CD14-positive monocyte (primary cell): ENCODE measurements around the gene SETD5. TPM values are rescaled to one million over a fixed set of nuclear protein-coding genes. Genes with fewer than 3 reads are reported as not detected.

ENCODE experiments used
- DNase-seq, 3 donors: peaks; one replicate each; pipeline ENCODE4 v3.0.0-alpha.2; 2011 to 2022
- H2AFZ ChIP-seq: 2 replicates; pipeline ENCODE4 v1.6.0; 2012; ENCODE audit warnings: mild to moderate bottlenecking, low read depth, low read length, inconsistent platforms; ENCODE audit not compliant: insufficient read depth, poor library complexity, severe bottlenecking
- H3K27ac ChIP-seq, 2 donors: 1 replicate in 1 of 2; 2 replicates in 1 of 2; pipeline ENCODE4 v1.5.1; 2012 to 2013; ENCODE audit warnings: low read length in 2 of 2, control low read depth in 1 of 2, inconsistent platforms in 1 of 2, low read depth in 1 of 2, mild to moderate bottlenecking in 1 of 2
- H3K27me3 ChIP-seq, 2 donors: one replicate each; pipeline versions ENCODE4 v1.6.0 to v1.6.1; 2011 to 2013; ENCODE audit warnings: low read length in 2 of 2; ENCODE audit not compliant: control insufficient read depth in 2 of 2, insufficient read depth in 2 of 2
- H3K36me3 ChIP-seq, 2 donors: replicated peaks in 1 of 2; 1 replicate in 1 of 2; 2 replicates in 1 of 2; pipeline versions ENCODE4 v1.5.1 to v1.6.1; 2012 to 2013; ENCODE audit warnings: low read length in 2 of 2, control low read depth in 1 of 2, inconsistent platforms in 1 of 2, mild to moderate bottlenecking in 1 of 2; ENCODE audit not compliant: insufficient read depth in 2 of 2, control insufficient read depth in 1 of 2
- H3K4me1 ChIP-seq, 2 donors: 1 replicate in 1 of 2; 2 replicates in 1 of 2; pipeline versions ENCODE4 v1.5.1 to v1.6.1; 2012 to 2013; ENCODE audit warnings: low read length in 2 of 2, control low read depth in 1 of 2, inconsistent platforms in 1 of 2, mild to moderate bottlenecking in 1 of 2, moderate library complexity in 1 of 2; ENCODE audit not compliant: insufficient read depth in 2 of 2, control insufficient read depth in 1 of 2
- H3K4me2 ChIP-seq: replicated peaks from 2 replicates; pipeline ENCODE3; 2012; ENCODE audit warnings: low read length, moderate library complexity, mild to moderate bottlenecking; ENCODE audit not compliant: poor library complexity, severe bottlenecking; ENCODE audit errors: extremely low read depth
- H3K4me3 ChIP-seq, 3 experiments: fragments of 200-600 bp in 1 of 3; sonication (generic) in 1 of 3; replicated peaks in 1 of 3; 1 replicate in 2 of 3; 2 replicates in 1 of 3; pipeline ENCODE4 v1.5.1; 2011 to 2013; ENCODE audit warnings: low read length in 3 of 3, mild to moderate bottlenecking in 3 of 3, control low read depth in 2 of 3, low read depth in 2 of 3, inconsistent platforms in 1 of 3, moderate library complexity in 1 of 3
- H3K79me2 ChIP-seq: 2 replicates; pipeline ENCODE4 v1.6.0; 2012; ENCODE audit warnings: mild to moderate bottlenecking, control low read depth, inconsistent platforms, low read length, moderate library complexity; ENCODE audit not compliant: insufficient read depth
- H3K9ac ChIP-seq: 2 replicates; pipeline ENCODE4 v1.6.0; 2017; ENCODE audit warnings: low read length, mild to moderate bottlenecking; ENCODE audit not compliant: insufficient read depth, poor library complexity, severe bottlenecking
- H3K9me3 ChIP-seq, 2 donors: replicated peaks in 1 of 2; 1 replicate in 1 of 2; 2 replicates in 1 of 2; pipeline versions ENCODE4 v1.5.1 to v1.6.1; 2012 to 2013; ENCODE audit warnings: low read length in 2 of 2, control low read depth in 1 of 2; ENCODE audit not compliant: control insufficient read depth in 1 of 2, insufficient read depth in 1 of 2
- H4K20me1 ChIP-seq: 2 replicates; pipeline ENCODE4 v1.6.0; 2012; ENCODE audit warnings: mild to moderate bottlenecking, low read length, control low read depth, moderate library complexity; ENCODE audit not compliant: insufficient read depth
- H3K27ac Mint-ChIP-seq, 7 donors: one replicate each; pipeline ENCODE4 v1.8.0; 2020; ENCODE audit warnings: mild to moderate bottlenecking in 7 of 7, mixed read lengths in 7 of 7, moderate library complexity in 6 of 7, inconsistent platforms in 2 of 7
- H3K27me3 Mint-ChIP-seq, 3 donors: one replicate each; pipeline ENCODE4 v1.8.0; 2021 to 2022; ENCODE audit warnings: low read depth in 3 of 3, mild to moderate bottlenecking in 3 of 3, mixed read lengths in 3 of 3, moderate library complexity in 3 of 3, inconsistent platforms in 1 of 3
- H3K36me3 Mint-ChIP-seq, 2 donors: one replicate each; pipeline ENCODE4 v1.8.0; 2020; ENCODE audit warnings: mixed read lengths in 2 of 2, inconsistent platforms in 1 of 2, mild to moderate bottlenecking in 1 of 2
- H3K4me1 Mint-ChIP-seq: one replicate; pipeline ENCODE4 v1.8.0; 2020; ENCODE audit warnings: mild to moderate bottlenecking, mixed read lengths
- H3K4me3 Mint-ChIP-seq, 2 donors: one replicate each; pipeline ENCODE4 v1.8.0; 2020; ENCODE audit warnings: mild to moderate bottlenecking in 2 of 2, mixed read lengths in 2 of 2, moderate library complexity in 1 of 2
- H3K9me3 Mint-ChIP-seq, 7 donors: one replicate each; pipeline ENCODE4 v1.8.0; 2020 to 2022; ENCODE audit warnings: mixed read lengths in 7 of 7, mild to moderate bottlenecking in 6 of 7, moderate library complexity in 6 of 7, inconsistent platforms in 2 of 7
- CTCF ChIP-seq: fragments of 200-600 bp; IDR thresholded peaks from one replicate; pipeline ENCODE4 v1.8.0; 2022; ENCODE audit warnings: antibody characterized with exemption, mild to moderate bottlenecking
- WGBS: methylation state at CpG from one replicate; pipeline ENCODE4 v1.1.5; 2013; ENCODE audit warnings: missing lambda C conversion rate; ENCODE audit not compliant: insufficient coverage; 5-methylcytosine and 5-hydroxymethylcytosine counted together
- intact Hi-C, 2 donors: fragments of 100-400 bp; cut with micrococcal nuclease; formaldehyde crosslinking; loops; one replicate each; pipeline versions ENCODE4 v1.15.0 to v1.15.1; 2023
- polyA plus RNA-seq, 3 donors: library from polyadenylated mRNA; depleted of rRNA in 1 of 3; unstranded in 2 of 3; stranded (reverse) in 1 of 3; fragments of 300-500 nt in 2 of 3; fragments of >200 nt in 1 of 3; fragmentation: Illumina TruSeq in 2 of 3; gene quantifications; 1 replicate in 2 of 3; 2 replicates in 1 of 3; pipeline ENCODE4 v1.2.3, GENCODE V29; 2012 to 2021

Gene SETD5
- polyA plus RNA-seq, 3 donors, result 4.1 to 51.5 (median 13.7) TPM

- Mint-ChIP-seq H3K27me3 (no peaks in the 10 kb centered on the region), H3K4me3 (no peak overlapping the region), H3K9me3 (no peaks in the 10 kb centered on the region), H3K4me1 (no peaks in the 10 kb centered on the region), H3K27ac (no peak overlapping the region), H3K36me3 (peaks cover 84 to 87% of the 10 kb centered on the region in 2 donors)
- Histone ChIP-seq H3K27me3 (no peaks in the 10 kb centered on the region), H3K4me3 (no peak overlapping the region), H3K4me2 (no peak overlapping the region), H3K27ac (no peak overlapping the region), H3K9me3 (no peaks in the 10 kb centered on the region), H4K20me1 (peaks cover 25% of the 10 kb centered on the region), H2AFZ (no peak overlapping the region), H3K36me3 (peaks cover 97 to 100% of the 10 kb centered on the region in 2 donors), H3K9ac (no peak overlapping the region), H3K79me2 (peaks cover 26% of the 10 kb centered on the region), H3K4me1 (no peaks in the 10 kb centered on the region)
- DNase-seq, result no peak
- WGBS, result no CpG with 5 or more reads among the region's 3 CpGs
- intact Hi-C loops, result loop anchor here in 1 of 2 donors (5.0 kb wide), 1 partner anchor 53 kb away; no protein-coding TSS in a partner anchor
- no peak for TF ChIP-seq CTCF
These were observed 33.3 kb downstream of the SETD5 start for GRCh38 chr3:9430733-9431132.

DNA sequence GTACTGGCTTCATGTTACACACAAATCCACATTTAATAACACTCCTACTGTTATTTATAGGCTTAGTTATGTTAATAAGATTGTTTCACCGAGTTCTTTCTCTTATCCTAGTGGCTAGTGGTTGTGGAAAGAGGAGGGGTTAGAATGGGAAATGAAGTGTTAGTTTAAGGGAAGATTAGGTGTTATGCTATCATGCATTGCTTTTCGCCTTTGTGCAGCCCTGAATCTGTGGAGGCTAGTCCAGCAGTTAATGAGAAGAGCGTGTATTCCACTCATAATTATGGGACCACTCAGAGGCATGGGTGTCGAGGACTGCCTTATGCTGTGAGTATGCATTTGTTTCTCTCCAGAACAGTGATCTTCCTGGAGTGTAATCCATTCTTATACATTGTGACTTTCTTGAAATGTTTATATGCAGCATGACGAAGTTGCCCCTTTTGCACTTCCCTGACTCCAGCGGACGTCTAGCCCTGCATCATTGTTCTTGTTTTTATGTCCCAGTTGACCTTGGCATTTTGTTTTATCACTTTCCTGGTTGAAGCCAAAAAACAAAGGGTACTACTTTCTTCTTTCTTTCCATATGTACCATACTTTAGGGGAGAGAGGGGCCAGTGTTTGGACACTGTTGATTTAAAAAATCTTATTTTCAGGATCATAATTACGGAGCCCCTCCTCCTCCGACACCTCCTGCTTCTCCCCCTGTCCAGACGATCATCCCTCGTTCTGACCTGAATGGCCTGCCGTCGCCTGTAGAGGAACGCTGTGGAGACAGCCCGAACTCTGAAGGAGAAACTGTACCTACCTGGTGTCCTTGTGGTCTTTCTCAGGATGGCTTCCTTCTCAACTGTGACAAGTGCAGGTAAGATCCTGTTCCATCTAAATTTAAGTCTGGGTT is 36.5 kb downstream of the SETD5 start:
- no peak for TF ChIP-seq CTCF
- H3K27me3 ChIP-seq, result no peaks in the 10 kb centered on the region
- 99% methylated on average over 12 of the region's 15 CpGs for WGBS
- H3K27ac ChIP-seq, result no peak overlapping the region
- peaks cover 96 to 100% of the 10 kb centered on the region in 2 donors for H3K36me3 ChIP-seq
- no peak overlapping the region for H3K4me2 ChIP-seq
- no peak for DNase-seq
- no peaks in the 10 kb centered on the region for H3K9me3 ChIP-seq
- H4K20me1 ChIP-seq, result peaks cover 33% of the 10 kb centered on the region
- Mint-ChIP-seq H3K27me3 (no peaks in the 10 kb centered on the region), H3K9me3 (no peaks in the 10 kb centered on the region), H3K36me3 (peaks cover 85 to 86% of the 10 kb centered on the region in 2 donors), H3K27ac (no peak overlapping the region), H3K4me1 (no peaks in the 10 kb centered on the region), H3K4me3 (no peak overlapping the region)
- intact Hi-C loops, result loop anchor here in 1 of 2 donors (5.0 kb wide), 1 partner anchor 57 kb away; no protein-coding TSS in a partner anchor
- H2AFZ ChIP-seq, result no peak overlapping the region
- H3K79me2 ChIP-seq, result peaks cover 19% of the 10 kb centered on the region
- H3K9ac ChIP-seq, result no peak overlapping the region
- H3K4me1 ChIP-seq, result no peaks in the 10 kb centered on the region
- no peak overlapping the region for H3K4me3 ChIP-seq
